OCI-LY3 (cell line): ENCODE results near the gene SMARCA5.
A peak's percentile ranks its signal among the peaks of the same experiment; 100 is the strongest.

Experiments
- H2AFZ ChIP-seq: fragments of 200-600, 300-600 bp; shearing (Covaris generic); 2 replicates; pipeline ENCODE4 v1.6.0; 2014; ENCODE audit warnings: antibody characterized with exemption, low read depth, low read length
- H3K27ac ChIP-seq: fragments of 200-600, 300-600 bp; sonication (generic); 2 replicates; pipeline ENCODE4 v1.5.1; 2014; ENCODE audit warnings: mild to moderate bottlenecking, low read length, moderate library complexity, mixed read lengths
- H3K27me3 ChIP-seq: fragments of 200-600, 300-600 bp; sonication (generic); 2 replicates; pipeline ENCODE4 v1.6.1; 2014; ENCODE audit warnings: low read depth, low read length, mixed read lengths
- H3K36me3 ChIP-seq: fragments of 200-600, 300-600 bp; sonication (generic); replicated peaks from 2 replicates; pipeline ENCODE3; 2014; ENCODE audit warnings: low read depth, low read length, mixed read lengths
- H3K4me1 ChIP-seq: fragments of 300-600, 200-600 bp; sonication (generic); 2 replicates; pipeline ENCODE4 v1.6.1; 2014; ENCODE audit warnings: low read length, mixed read lengths
- H3K4me2 ChIP-seq: fragments of 200-600, 300-600 bp; sonication (generic); 2 replicates; pipeline ENCODE4 v1.6.1; 2014; ENCODE audit warnings: low read length, mixed read lengths
- H3K4me3 ChIP-seq: fragments of 300-600, 200-600 bp; sonication (generic); 2 replicates; pipeline ENCODE4 v1.5.1; 2014; ENCODE audit warnings: antibody characterized with exemption, mild to moderate bottlenecking, low read length, moderate library complexity
- H3K79me2 ChIP-seq: fragments of 300-600, 200-600 bp; shearing (Covaris generic); 2 replicates; pipeline ENCODE4 v1.6.1; 2014; ENCODE audit warnings: mild to moderate bottlenecking, low read length, mixed read lengths
- H3K9ac ChIP-seq: fragments of 300-600, 200-600 bp; shearing (Covaris generic); 2 replicates; pipeline ENCODE4 v1.6.0; 2014; ENCODE audit warnings: mild to moderate bottlenecking, low read length, moderate library complexity
- H3K9me3 ChIP-seq: fragments of 200-600, 300-600 bp; shearing (Covaris generic); 2 replicates; pipeline ENCODE4 v1.6.1; 2014; ENCODE audit warnings: low read length, mixed read lengths; ENCODE audit not compliant: insufficient read depth
- H4K20me1 ChIP-seq: fragments of 200-600, 300-600 bp; sonication (generic); 2 replicates; pipeline ENCODE4 v1.6.1; 2016; ENCODE audit warnings: low read length, mixed read lengths; ENCODE audit not compliant: insufficient read depth
- CTCF ChIP-seq: fragments of 200-600, 300-600 bp; sonication (generic); IDR thresholded peaks from 2 replicates; pipeline ENCODE4 v1.5.1; 2014; ENCODE audit warnings: antibody characterized with exemption, low read length, low read depth
- EZH2phosphoT487 ChIP-seq: fragments of 200-600 bp; shearing (Covaris generic); IDR thresholded peaks from 2 replicates; pipeline ENCODE4 v1.6.1; 2018; ENCODE audit warnings: antibody characterized with exemption, mixed run types, low read depth

Gene SMARCA5

GRCh38 chr4:143581331-143581946 is 67.9 kb downstream of the SMARCA5 start:
- Histone ChIP-seq H2AFZ (no peak overlapping the region), H3K36me3 (no peaks in the 10 kb centered on the region), H3K4me2 (no peak overlapping the region), H3K9me3 (0 out of 2 replicates have a peak, but pooled peaks cover 5% of the 10 kb centered on the region), H3K9ac (no peak overlapping the region), H4K20me1 (no peaks in the 10 kb centered on the region), H3K4me3 (no peak overlapping the region), H3K4me1 (no peaks in the 10 kb centered on the region), H3K27ac (no peak overlapping the region), H3K27me3 (peaks cover 16% of the 10 kb centered on the region; the same call in 1 of the 2 replicates), H3K79me2 (no peaks in the 10 kb centered on the region)
- no peak for TF ChIP-seq EZH2phosphoT487
- TF ChIP-seq CTCF: peak; percentile 51

- Histone ChIP-seq H3K9ac (no peak overlapping the region), H3K36me3 (no peaks in the 10 kb centered on the region), H2AFZ (no peak overlapping the region), H3K4me1 (no peaks in the 10 kb centered on the region), H3K27me3 (peaks cover 23% of the 10 kb centered on the region; the same call in 1 of the 2 replicates), H4K20me1 (no peaks in the 10 kb centered on the region), H3K27ac (no peak overlapping the region), H3K9me3 (0 out of 2 replicates have a peak, but pooled peaks cover 5% of the 10 kb centered on the region), H3K4me3 (no peak overlapping the region), H3K4me2 (no peak overlapping the region), H3K79me2 (no peaks in the 10 kb centered on the region)
- no peak for TF ChIP-seq EZH2phosphoT487
- no peak for TF ChIP-seq CTCF
These were observed 72.0 kb downstream of the SMARCA5 start for GRCh38 chr4:143585548-143585947.

- H3K4me3 ChIP-seq: no peak overlapping the region
These were observed 72.6 kb downstream of the SMARCA5 start for GRCh38 chr4:143586080-143586479.

GRCh38 chr4:143587703-143588102 is 74.2 kb downstream of the SMARCA5 start:
- no peak overlapping the region for H3K4me3 ChIP-seq
- TF ChIP-seq EZH2phosphoT487 (no peak), CTCF (peak; percentile 74)

More at GRCh38 chr4:143586080-143586479, 72.6 kb downstream of the SMARCA5 start:
- no peak overlapping the region for H3K27ac ChIP-seq
- no peak overlapping the region for H3K4me2 ChIP-seq
- H3K27me3 ChIP-seq: peaks cover 23% of the 10 kb centered on the region; the same call in 1 of the 2 replicates
- H3K9me3 ChIP-seq: 0 out of 2 replicates have a peak, but pooled peaks cover 5% of the 10 kb centered on the region
- no peak overlapping the region for H2AFZ ChIP-seq
- no peak overlapping the region for H3K9ac ChIP-seq
- H4K20me1 ChIP-seq: no peaks in the 10 kb centered on the region
- H3K79me2 ChIP-seq: no peaks in the 10 kb centered on the region
- TF ChIP-seq EZH2phosphoT487: no peak
- no peaks in the 10 kb centered on the region for H3K36me3 ChIP-seq
- H3K4me1 ChIP-seq: no peaks in the 10 kb centered on the region

More at GRCh38 chr4:143587703-143588102, 74.2 kb downstream of the SMARCA5 start:
- Histone ChIP-seq H3K79me2 (no peaks in the 10 kb centered on the region), H3K27ac (no peak overlapping the region), H3K27me3 (peaks cover 23% of the 10 kb centered on the region; the same call in 1 of the 2 replicates), H3K36me3 (no peaks in the 10 kb centered on the region), H3K4me1 (no peaks in the 10 kb centered on the region), H3K9ac (no peak overlapping the region), H2AFZ (no peak overlapping the region), H4K20me1 (no peaks in the 10 kb centered on the region), H3K4me2 (no peak overlapping the region), H3K9me3 (0 out of 2 replicates have a peak, but pooled peaks cover 5% of the 10 kb centered on the region)
